Mammary epithelial cell (primary cell): ENCODE data around the gene CTAG2.

Experiments
- EZH2 ChIP-seq: IDR thresholded peaks from 2 replicates; pipeline ENCODE4 v1.6.1; 2012; ENCODE audit warnings: low read length, inconsistent platforms, borderline replicate concordance
- TF ChIP-seq, protein P1 (sequence below), 2 donors: IDR thresholded peaks in 1 of 2; conservative IDR thresholded peaks in 1 of 2; 2 replicates each; pipeline ENCODE4 v1.5.1; 2011 to 2012; ENCODE audit warnings: inconsistent platforms in 2 of 2, low read length in 2 of 2, mild to moderate bottlenecking in 2 of 2, control low read depth in 1 of 2, low read depth in 1 of 2; ENCODE audit not compliant: insufficient read depth in 1 of 2; ENCODE audit errors: extremely low read depth in 1 of 2

DNA sequence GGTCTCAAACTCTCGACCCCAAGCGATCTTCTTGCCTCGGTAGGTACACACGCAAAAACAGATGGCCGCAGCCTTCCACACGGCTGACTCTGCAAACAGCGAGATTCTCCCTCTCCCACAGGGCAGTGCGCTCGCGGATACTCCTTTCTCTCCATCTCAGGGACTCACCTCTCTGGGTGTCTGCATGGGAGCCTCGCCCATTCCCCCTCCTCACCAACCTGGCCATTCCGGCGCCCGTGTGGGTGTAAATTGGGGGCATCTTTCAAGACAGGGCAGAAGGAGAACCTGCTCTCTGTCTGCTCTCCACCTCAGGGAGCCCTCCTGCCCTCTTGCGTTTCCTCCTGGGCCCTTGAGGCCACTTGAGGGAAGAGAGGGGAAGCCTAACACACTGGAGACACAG, 4.4 kb downstream of the CTAG2 start:
- no peak for TF ChIP-seq EZH2
- TF ChIP-seq, protein P1, sequence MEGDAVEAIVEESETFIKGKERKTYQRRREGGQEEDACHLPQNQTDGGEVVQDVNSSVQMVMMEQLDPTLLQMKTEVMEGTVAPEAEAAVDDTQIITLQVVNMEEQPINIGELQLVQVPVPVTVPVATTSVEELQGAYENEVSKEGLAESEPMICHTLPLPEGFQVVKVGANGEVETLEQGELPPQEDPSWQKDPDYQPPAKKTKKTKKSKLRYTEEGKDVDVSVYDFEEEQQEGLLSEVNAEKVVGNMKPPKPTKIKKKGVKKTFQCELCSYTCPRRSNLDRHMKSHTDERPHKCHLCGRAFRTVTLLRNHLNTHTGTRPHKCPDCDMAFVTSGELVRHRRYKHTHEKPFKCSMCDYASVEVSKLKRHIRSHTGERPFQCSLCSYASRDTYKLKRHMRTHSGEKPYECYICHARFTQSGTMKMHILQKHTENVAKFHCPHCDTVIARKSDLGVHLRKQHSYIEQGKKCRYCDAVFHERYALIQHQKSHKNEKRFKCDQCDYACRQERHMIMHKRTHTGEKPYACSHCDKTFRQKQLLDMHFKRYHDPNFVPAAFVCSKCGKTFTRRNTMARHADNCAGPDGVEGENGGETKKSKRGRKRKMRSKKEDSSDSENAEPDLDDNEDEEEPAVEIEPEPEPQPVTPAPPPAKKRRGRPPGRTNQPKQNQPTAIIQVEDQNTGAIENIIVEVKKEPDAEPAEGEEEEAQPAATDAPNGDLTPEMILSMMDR (conservative IDR thresholded peaks at IDR 0.05 in 1 of 2, IDR thresholded peaks at IDR 0.05 in 1 of 2; ENCODE audit: extremely low read depth in 1 of 2, insufficient read depth in 1 of 2, low read depth in 1 of 2, low read length in 2 of 2): no peak
